KOPT-K1 (cell line): ENCODE results near the gene SORBS2.
"Not testable (repeated sequence)": the region's sequence is repeated elsewhere in the genome, so short reads cannot be mapped to it uniquely, and the experiment has no call there.

Experiments
- H3K27ac ChIP-seq: fragments of 200-600 bp; sonication (generic); 2 replicates; pipeline ENCODE4 v1.5.1; 2016; ENCODE audit warnings: antibody characterized with exemption, mild to moderate bottlenecking, low read depth, low read length; ENCODE audit not compliant: poor library complexity, severe bottlenecking
- H3K36me3 ChIP-seq: fragments of 200-600 bp; sonication (generic); 2 replicates; pipeline ENCODE4 v1.5.1; 2017; ENCODE audit warnings: antibody characterized with exemption, mild to moderate bottlenecking, low read length, moderate library complexity; ENCODE audit not compliant: insufficient read depth
- H3K9me3 ChIP-seq: fragments of 200-600 bp; sonication (generic); 2 replicates; pipeline ENCODE4 v1.5.1; 2017; ENCODE audit warnings: antibody characterized with exemption, low read length, mild to moderate bottlenecking; ENCODE audit not compliant: insufficient read depth, poor library complexity, severe bottlenecking

The SORBS2 gene

GRCh38 chr4:185576962-185577950, 234.7 kb downstream of the SORBS2 start:
- no peaks in the 10 kb centered on the region for H3K9me3 ChIP-seq
- no peaks in the 10 kb centered on the region for H3K36me3 ChIP-seq
- H3K27ac ChIP-seq, result no peak overlapping the region

- H3K36me3 ChIP-seq, result no peaks in the 10 kb centered on the region
Observed at GRCh38 chr4:185576314-185576961, 235.6 kb downstream of the SORBS2 start.

GRCh38 chr4:185573651-185574199, 238.3 kb downstream of the SORBS2 start:
- no peak overlapping the region for H3K27ac ChIP-seq
- H3K36me3 ChIP-seq, result no peaks in the 10 kb centered on the region
- no peaks in the 10 kb centered on the region for H3K9me3 ChIP-seq

More at GRCh38 chr4:185576314-185576961, 235.6 kb downstream of the SORBS2 start:
- Histone ChIP-seq H3K27ac (no peak overlapping the region), H3K9me3 (no peaks in the 10 kb centered on the region)

GRCh38 chr4:185570727-185571126, 241.3 kb downstream of the SORBS2 start:
- Histone ChIP-seq H3K36me3 (no peaks in the 10 kb centered on the region), H3K27ac (no peak overlapping the region), H3K9me3 (peaks cover under 1% of the 10 kb centered on the region)

GRCh38 chr4:185567381-185568376, 244.3 kb downstream of the SORBS2 start:
- peaks cover 12% of the 10 kb centered on the region for H3K9me3 ChIP-seq

GRCh38 chr4:185566972-185567371, 245.0 kb downstream of the SORBS2 start:
- Histone ChIP-seq H3K27ac (no peak overlapping the region), H3K36me3 (no peaks in the 10 kb centered on the region), H3K9me3 (peaks cover 12% of the 10 kb centered on the region)

More at GRCh38 chr4:185567381-185568376, 244.3 kb downstream of the SORBS2 start:
- Histone ChIP-seq H3K36me3 (no peaks in the 10 kb centered on the region), H3K27ac (no peak overlapping the region)

- no peak overlapping the region for H3K27ac ChIP-seq
Observed at GRCh38 chr4:185566425-185566824, 245.6 kb downstream of the SORBS2 start.

GRCh38 chr4:185565696-185566095, 246.3 kb downstream of the SORBS2 start:
- Histone ChIP-seq H3K27ac (no peak overlapping the region), H3K9me3 (peaks cover 12% of the 10 kb centered on the region), H3K36me3 (no peaks in the 10 kb centered on the region)

More at GRCh38 chr4:185566425-185566824, 245.6 kb downstream of the SORBS2 start:
- Histone ChIP-seq H3K9me3 (peaks cover 12% of the 10 kb centered on the region), H3K36me3 (no peaks in the 10 kb centered on the region)

GRCh38 chr4:185564349-185564748, 247.6 kb downstream of the SORBS2 start:
- H3K36me3 ChIP-seq, result no peaks in the 10 kb centered on the region
- H3K27ac ChIP-seq, result no peak overlapping the region
- H3K9me3 ChIP-seq, result peaks cover 12% of the 10 kb centered on the region

- Histone ChIP-seq H3K27ac (no peak overlapping the region), H3K9me3 (peaks cover 12% of the 10 kb centered on the region), H3K36me3 (no peaks in the 10 kb centered on the region)
Observed at GRCh38 chr4:185562531-185562930, 249.5 kb downstream of the SORBS2 start.

GRCh38 chr4:185560316-185560715, 251.7 kb downstream of the SORBS2 start:
- Histone ChIP-seq H3K27ac (no peak overlapping the region), H3K36me3 (no peaks in the 10 kb centered on the region), H3K9me3 (peaks cover 7% of the 10 kb centered on the region)

- Histone ChIP-seq H3K27ac (no peak overlapping the region), H3K9me3 (peaks cover 3% of the 10 kb centered on the region), H3K36me3 (no peaks in the 10 kb centered on the region)
Observed at GRCh38 chr4:185559915-185560281, 252.1 kb downstream of the SORBS2 start.

- not testable (repeated sequence) for H3K9me3 ChIP-seq, H3K27ac ChIP-seq
Observed at GRCh38 chr4:185559251-185559914, 252.6 kb downstream of the SORBS2 start.

More at GRCh38 chr4:185559251-185559914, 252.6 kb downstream of the SORBS2 start:
- not testable (repeated sequence) for H3K36me3 ChIP-seq
